GM11168 (cell line): ENCODE data around the gene GIMAP1.

Experiments used
- in situ Hi-C: fragments of 300-500 bp; cut with MboI; formaldehyde crosslinking; loops from one replicate; pipeline ENCODE4 v1.12.0; 2022; ENCODE audit warnings: low sequenced_read_pairs; ENCODE audit not compliant: unreplicated experiment

The GIMAP1 gene

DNA sequence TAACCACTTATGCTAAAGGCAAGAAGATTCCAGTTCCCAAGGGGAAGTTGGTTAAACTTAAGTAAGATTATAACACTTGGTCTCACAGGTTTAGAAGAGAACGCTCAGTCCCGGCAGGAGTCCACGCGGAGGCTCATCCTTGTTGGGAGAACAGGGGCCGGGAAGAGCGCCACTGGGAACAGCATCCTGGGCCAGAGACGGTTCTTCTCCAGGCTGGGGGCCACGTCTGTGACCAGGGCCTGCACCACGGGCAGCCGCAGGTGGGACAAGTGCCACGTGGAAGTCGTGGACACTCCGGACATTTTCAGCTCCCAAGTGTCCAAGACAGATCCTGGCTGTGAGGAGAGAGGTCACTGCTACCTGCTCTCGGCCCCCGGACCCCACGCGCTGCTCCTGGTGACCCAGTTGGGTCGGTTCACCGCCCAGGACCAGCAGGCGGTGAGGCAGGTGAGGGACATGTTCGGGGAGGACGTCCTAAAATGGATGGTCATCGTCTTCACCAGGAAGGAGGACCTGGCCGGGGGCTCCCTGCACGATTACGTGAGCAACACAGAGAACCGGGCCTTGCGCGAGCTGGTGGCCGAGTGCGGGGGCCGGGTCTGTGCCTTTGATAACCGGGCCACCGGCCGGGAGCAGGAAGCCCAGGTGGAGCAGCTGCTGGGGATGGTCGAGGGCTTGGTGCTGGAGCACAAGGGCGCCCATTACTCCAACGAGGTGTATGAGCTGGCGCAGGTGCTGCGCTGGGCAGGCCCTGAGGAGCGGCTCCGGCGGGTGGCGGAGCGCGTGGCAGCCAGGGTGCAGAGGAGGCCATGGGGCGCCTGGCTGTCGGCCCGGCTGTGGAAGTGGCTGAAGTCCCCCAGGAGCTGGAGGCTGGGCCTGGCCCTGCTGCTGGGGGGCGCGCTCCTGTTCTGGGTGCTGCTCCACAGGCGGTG lies 3.8 kb downstream of the GIMAP1 start:
- in situ Hi-C loops: no loop called here

DNA sequence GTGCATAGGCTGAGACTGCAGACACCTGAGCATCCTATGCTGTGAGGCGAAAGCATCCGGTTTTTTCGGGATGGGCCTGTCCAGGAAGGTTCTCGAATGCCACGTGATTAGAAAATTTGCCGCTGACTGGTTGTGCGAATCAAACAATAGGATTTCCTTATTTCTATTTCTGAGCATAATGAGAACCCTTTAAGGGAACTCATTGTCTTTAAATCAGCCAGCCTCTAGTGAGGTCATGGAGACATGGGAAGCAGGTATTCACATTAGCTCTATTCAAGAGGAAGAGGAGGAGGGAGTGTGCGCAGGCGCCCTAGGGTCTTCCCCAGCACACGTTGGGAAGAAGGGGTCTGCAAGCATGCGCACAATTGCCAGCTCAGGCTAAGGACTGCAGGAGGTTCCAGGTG lies 5.6 kb downstream of the GIMAP1 start:
- in situ Hi-C loops: no loop called here

DNA sequence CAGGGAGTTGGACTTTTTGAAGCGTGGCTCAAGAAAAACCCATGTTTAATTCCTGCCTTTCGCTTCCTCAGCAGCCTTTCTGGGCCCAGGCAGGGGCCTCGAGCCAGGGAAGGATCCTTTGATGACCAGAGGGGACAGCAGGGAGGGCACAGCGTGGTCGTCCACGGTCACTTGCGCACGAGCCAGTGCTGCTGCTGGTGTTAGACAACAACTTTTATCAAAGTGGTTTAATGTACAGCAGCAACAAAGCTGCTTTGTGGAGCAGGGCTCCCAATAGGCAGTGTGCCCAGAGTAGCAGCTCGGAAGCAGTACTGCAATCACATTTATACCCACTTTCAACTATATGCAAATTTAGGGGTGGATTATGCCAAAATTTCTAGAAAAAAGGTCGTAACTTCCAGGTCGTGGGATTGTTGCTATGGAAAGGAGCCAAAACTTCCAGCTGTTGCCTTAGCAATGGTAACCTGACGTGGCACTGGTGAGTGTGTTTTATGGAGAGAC lies 6.1 kb downstream of the GIMAP1 start:
- in situ Hi-C loops: no loop called here

DNA sequence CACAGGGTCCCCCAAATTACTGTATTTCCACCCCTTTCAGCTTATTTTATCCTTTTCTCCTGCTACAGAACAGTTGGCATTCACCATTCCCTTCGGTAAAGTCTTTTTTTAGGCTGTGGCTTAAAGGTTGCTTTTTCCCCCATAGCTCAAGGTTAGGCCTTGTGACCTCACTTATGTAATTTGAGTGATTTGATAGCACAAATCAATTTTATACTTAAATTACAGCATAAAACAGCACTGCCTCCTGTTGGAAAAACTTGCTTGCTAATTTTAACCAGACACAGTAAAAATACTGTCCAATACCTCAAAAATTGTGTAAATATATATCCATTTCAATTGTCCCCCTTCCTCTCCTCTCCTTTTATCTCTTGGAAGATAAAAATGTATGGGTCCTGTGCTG lies 7.1 kb downstream of the GIMAP1 start:
- in situ Hi-C loops: no loop called here

DNA sequence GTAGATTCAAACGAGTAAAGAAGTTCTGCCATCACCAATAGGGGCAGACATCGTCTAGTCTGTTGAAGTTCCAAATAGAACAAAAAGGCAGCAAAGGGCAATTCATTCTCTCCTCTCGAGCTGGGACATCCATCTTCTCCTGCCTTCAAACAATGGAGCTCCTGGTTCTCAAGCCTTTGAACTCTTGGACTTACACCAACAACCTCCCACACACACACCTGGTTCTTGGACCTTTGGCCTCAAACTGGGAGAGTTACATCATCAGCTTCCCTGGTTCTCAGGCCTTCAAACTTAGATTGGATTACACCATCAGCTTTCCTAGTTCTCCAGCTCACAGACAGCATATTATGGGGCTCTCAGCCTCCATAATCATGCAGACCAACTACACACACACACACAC lies 11.0 kb downstream of the GIMAP1 start:
- in situ Hi-C loops: no loop called here

DNA sequence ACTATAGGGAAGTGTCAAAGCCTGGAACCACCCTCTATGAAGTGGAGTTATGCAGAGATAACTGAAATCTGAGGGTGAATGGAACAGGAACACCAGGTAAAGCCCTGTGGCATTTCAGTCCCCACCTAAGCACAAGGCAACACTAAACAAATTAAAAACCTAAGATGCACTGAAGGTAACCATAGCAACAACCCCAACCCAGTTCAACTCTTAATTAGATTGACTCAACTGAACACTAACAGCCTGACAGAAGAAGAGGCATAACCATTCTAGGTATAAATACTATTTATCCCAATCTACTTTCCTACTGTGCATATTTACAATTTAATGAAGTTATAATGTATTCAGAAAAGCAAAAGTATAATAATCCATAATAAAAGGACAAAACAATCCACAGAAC lies 11.6 kb downstream of the GIMAP1 start:
- in situ Hi-C loops: no loop called here

DNA sequence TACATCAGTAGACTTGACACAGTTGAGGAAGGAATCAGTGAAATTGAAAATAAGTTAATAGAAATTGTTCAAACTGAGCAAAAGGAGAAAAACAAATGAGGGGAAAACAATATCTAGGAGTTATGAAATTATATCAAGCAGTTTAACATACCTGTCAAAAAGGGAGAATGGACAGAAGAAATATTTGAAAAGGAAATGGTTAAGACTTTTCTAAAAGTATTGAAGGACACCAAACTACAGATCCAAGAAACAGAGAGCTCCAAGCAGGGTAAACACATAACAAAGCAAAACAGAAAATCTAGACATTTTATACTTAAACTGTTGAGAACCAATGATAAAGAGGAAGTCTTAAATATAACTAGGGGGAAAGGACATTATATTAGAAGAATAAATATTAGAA lies 12.2 kb downstream of the GIMAP1 start:
- in situ Hi-C loops: no loop called here

DNA sequence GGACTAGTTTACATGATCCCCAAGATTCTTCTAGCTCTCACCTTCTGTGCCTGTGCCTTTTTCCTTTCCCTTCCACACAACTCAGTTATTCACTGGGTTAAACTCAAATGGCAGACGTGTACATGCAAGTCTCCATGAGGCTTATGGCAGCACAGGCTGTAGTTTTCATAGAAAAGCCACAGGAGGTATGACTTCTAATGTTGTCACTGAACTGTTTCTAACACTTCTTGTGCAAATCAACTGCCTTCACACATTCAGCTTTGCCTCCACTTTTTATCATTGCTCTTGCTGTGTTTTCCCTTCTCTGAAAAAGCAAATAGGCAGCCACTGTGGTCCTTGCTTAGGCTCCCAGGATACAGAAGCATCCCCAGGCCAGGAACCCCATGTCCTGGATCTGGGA lies 15.5 kb downstream of the GIMAP1 start:
- in situ Hi-C loops: no loop called here

DNA sequence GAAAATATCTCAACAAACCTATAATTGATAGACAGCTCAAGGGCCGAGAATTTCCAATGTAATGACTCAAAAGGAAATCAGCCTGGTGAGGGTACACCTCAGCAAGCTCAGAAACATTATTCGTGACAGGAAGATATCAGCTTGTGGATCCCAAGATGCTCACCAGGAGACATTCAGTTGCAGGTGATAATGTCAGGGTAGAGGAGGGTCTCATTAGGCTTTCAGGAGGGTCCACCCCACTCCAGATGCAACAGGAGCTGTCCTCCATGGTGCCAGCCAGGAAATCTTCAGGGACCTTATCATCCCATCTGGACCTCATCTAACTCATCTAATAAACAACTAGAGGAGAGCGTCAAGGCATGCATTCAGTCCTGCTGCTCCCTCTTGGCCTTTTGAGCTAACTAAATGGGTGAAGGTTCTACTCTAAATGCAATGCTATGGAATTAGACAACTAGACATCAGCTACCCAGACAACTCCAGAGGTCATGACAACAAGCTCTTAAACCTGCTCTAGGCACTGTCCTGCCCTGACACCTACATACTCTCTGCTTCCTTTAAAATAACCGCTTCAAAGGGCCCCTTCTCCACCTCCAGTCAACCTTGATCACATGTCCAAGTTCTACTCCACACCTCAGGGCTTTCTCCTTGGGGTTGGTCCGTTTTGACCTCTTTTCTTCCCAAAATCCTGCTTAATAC lies 16.5 kb downstream of the GIMAP1 start:
- in situ Hi-C loops: no loop called here

DNA sequence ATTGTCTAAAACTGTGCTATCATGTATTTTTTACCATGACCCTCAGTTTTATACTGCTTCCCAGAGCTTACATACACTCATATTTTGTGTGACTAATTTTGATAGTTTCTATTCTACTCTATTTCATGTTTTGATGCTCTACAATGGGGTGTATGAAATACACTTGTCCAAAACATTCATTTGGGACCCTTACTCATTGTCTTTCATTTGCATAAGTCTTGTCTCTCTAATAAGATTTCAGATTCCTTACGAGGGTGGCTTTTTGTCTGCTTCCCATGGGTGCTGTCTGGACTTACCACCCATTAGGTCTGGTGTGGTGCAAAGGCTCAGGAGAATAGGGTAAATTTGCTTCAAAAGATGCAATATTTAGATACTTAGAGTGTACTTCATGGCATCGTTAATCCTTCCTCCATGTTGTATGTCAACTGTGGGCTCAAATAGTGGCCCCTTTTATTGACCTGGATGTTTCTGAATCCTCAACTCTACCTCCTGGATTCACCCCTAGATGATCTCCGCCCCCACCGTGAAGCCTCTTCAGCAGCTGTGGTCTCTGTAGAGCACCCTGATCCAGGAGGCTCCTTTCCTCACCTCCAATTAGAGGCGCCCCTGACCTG lies 17.2 kb downstream of the GIMAP1 start:
- in situ Hi-C loops: no loop called here

DNA sequence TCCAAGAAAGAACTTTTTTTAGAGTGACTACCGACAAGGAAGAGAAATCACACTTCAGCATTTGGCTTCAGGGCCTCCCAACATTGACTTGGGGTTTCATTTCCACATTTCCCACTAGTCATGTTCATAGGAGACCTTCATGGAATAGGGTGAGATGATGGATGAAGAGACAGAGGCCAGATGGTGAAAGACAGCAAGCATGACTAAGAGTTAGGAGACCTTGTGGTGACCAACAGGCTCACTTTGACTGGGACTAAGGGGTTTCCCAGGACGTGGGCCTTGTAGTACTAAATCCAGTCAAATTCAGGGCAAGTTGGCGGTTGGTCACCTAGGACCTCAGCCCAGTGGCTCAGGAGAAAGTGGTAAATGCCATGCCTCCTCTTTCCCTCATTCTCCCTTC lies 17.8 kb downstream of the GIMAP1 start:
- in situ Hi-C loops: no loop called here

DNA sequence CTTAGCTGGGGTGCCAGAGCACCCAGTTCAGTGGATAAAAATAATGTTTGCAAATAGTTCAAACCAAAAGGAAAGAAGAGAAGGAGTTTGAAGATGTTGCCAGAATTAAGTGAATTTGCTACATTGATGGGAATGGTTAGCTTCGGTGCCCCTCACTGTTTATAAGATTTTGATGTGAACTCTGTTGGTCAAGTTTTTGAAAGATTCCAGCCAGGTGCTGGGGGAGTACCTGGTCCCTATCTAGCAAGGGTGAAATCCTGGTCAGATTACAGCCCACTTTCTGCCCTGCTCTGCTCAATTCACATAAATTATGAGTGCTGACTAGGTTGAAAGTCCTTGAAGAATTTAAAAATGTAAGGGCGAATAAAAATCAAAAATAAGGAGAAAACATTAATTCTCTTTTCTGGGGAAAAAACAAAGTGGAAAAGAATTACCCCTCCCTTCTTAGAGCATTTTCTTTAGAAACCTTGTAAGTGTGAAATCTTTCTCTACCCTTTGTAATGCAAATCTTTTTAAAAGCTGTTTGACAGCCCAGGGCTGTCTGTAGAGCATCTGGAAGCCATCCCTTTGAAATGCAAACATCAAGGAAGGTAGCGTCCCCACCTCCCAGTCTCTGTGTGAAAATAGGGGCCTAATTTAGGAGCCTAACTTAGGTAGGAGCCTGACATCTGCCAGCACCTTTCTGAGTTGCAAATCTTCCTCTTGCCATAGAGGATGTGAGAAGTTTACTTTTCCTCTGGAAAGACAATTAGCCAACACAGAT lies 19.4 kb downstream of the GIMAP1 start:
- in situ Hi-C loops: no loop called here

DNA sequence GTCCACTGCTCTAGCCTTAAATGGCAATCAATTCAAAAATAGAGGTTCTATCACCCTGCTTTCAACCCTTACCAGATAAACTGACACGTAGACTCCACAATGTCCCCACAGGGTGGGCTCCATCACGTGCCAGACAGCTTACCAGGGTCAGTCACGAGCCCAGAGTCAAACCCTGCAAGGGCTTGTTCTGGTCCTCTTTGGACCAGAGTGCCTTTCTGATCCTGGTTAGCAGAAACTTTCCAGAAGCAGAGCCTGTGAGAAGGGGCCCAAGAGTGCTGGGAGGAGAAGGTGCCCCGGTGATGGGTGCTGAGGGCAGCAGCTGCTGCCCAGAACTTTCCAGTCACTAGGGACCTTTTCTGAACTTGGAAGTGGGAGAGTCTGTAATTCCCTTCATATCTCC lies 20.5 kb downstream of the GIMAP1 start:
- in situ Hi-C loops: no loop called here

DNA sequence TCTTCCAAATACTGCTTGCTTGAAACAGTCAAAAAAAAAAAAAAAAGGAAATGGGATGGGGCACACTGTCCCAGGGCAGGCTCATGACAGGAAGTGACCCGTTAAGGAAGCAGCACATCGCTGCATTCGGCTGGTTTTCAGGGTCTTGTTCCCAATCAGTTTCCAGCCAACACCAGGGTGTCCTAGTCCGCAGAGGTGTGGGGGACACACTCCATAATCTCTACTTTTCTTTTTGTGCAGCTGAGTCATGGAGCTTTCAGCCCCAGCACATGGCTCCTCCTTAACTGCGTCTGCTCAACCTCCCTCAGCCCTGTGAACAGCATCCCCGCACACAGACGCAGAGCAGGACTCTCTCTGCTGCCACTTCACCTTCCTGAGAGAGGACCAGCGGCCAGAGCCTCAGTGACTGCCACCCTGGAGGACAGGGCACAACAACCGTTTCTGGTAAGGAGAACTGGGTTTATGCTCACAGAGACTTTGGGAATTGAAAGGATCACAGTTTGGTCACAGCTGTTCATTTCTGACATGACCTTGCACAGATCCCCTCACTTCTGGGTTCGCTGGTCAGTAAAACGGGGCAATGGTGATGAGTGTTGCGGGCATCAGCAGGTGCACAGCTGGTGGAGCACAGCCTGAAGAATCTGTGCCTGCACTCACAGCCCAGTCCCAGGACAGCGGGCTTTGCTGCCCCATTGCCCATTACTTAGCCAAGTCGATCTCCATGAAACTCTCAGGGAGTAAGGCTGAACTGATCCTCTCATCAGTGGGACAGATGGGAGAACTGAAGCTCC lies 21.0 kb downstream of the GIMAP1 start, which contains the start of gene GIMAP5:
TSS of gene GIMAP5 (plus strand) at position 154 of the 791 bp plus-strand sequence. CDS start 3,467 bp downstream, outside the sequence.
- in situ Hi-C loops: no loop called here

DNA sequence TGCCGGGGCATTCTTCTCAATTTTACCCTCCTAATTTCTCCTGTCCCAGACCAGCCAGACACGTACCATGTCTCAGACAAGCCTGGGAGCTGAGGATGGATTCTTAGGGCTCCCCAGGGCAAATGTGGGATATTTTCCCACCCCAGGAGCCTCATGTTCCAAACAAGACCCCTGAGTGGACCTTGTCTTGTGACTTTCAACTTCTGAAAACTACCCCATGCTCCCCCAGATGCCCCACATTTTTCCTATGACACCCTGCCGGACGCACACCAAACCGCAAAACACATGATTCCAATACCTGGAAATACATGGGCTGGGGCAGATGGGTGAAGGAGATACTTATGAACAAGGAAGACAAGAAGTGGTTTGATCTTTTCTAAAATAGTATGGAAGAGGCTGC lies 21.7 kb downstream of the GIMAP1 start:
- in situ Hi-C loops: no loop called here

DNA sequence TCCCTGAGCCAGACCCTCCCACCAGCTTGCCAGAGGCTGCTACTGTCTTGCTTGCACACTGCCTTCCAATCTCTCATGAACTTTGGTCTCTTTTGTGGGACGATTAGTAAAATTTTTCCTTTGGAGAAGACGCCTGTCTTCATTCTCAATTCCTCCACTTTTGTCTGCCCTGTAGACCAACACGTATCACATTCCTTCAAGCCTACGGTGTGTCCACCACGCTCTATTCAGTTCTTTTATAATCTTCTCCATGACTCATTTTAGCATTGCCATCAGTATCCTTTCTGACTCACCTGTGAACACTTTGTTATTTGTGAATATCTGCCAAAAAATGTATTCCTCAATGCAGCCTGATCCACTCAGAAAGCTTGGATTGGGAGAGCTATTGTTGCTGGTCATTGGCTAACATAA lies 22.2 kb downstream of the GIMAP1 start:
- in situ Hi-C loops: no loop called here

DNA sequence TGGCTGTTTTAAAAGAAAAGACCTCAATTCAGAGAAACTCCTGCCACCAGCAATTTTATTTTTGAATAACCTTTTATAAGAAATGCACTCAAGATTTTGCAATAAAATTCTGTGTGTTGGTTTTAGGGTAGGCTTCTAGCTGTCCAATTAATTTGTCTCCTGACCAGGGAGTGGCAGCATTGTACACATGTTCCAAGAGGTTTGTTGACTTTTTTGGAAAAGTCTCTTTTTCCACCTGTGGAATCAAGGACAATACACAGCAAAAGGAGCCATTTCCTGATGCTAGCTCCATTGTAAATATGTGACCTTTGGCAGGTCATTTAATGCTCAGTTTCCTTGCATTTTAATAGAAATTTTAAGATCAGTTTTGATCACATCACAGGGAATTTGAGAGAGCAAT lies 22.6 kb downstream of the GIMAP1 start:
- in situ Hi-C loops: no loop called here

DNA sequence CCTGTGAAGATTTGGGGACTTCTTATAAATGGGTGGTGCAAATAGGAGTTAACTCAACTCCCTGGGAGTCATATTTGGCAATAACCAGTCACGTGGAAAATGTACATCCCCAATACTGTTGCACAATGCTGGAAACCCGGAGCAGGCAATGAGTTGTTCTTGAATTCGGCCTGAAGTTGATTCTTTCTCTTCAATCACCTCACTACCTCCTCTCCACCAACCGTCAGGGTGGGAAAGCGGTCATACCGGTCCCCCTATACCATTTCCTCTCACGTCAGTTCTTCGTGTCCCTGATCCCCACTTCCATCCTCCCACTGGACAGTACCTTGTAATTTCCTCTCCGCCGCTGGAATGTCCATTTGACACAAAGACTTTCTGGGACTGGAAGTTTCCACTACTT lies 23.6 kb downstream of the GIMAP1 start:
- in situ Hi-C loops: loop anchor here (10.0 kb wide), 1 partner anchor 295 kb away; no protein-coding TSS in a partner anchor

DNA sequence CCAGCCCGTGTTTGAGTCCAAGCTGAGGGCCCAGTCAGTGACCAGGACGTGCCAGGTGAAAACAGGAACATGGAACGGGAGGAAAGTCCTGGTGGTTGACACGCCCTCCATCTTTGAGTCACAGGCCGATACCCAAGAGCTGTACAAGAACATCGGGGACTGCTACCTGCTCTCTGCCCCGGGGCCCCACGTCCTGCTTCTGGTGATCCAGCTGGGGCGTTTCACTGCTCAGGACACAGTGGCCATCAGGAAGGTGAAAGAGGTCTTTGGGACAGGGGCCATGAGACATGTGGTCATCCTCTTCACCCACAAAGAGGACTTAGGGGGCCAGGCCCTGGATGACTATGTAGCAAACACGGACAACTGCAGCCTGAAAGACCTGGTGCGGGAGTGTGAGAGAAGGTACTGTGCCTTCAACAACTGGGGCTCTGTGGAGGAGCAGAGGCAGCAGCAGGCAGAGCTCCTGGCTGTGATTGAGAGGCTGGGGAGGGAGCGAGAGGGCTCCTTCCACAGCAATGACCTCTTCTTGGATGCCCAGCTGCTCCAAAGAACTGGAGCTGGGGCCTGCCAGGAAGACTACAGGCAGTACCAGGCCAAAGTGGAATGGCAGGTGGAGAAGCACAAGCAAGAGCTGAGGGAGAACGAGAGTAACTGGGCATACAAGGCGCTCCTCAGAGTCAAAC lies 26.0 kb downstream of the GIMAP1 start:
- in situ Hi-C loops: loop anchor here (10.0 kb wide), 1 partner anchor 298 kb away; no protein-coding TSS in a partner anchor
